OCI-LY3 (cell line): Measurements from ENCODE around the gene EYA2.

Source experiments
- CTCF ChIP-seq: fragments of 200-600, 300-600 bp; sonication (generic); IDR thresholded peaks from 2 replicates; pipeline ENCODE4 v1.5.1; 2014; ENCODE audit warnings: antibody characterized with exemption, low read length, low read depth
- EZH2phosphoT487 ChIP-seq: fragments of 200-600 bp; shearing (Covaris generic); IDR thresholded peaks from 2 replicates; pipeline ENCODE4 v1.6.1; 2018; ENCODE audit warnings: antibody characterized with exemption, mixed run types, low read depth

DNA sequence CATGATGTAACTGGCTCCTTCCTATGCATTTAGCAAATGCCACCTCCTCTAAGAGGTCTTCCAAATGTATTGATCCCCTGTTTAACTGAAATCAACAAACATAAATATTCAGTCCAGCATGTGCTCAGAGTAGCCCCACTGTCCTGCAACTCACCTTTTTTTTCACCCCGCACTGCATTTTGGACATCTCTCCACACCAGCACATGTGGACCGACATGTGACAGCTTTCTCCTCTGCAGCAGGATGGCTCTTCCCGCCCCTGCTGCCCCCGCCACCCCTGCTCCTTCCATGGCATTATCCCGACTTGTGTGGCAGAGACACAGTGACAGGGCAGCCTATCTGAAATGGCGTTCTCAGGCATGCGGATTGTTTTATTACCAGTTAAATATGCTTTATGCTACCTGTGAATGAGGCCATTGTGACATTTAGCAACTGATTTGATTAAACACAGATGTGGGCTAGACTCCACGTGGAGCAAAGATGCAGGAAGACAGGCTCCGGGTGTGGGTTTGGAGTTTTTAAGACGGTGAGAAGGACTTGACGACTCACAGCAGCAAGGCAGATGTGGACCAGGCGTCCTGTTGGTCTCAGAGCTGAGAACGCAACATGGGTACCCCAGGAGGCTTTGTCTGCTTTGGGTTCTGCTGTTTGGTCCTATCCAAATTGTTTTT lies 161.2 kb downstream of the EYA2 start:
- TF ChIP-seq CTCF = no peak
- no peak for TF ChIP-seq EZH2phosphoT487
